Activated T-helper 2 cell treated with anti-CD3 and anti-CD28 coated beads, Interferon-gamma antibody, Interleukin-2, Interleukin-4, amounts not matched to agents 10 μg/mL and 5 μg/mL and 100 μg/mL, durations not matched to agents 14 hours and 24 hours and 36 hours (primary cell): ENCODE results near the gene MIEF1. TPM values are rescaled to one million over a fixed set of nuclear protein-coding genes. Genes with fewer than 3 reads are reported as not detected.
"Not testable (repeated sequence)": the region's sequence is repeated elsewhere in the genome, so short reads cannot be mapped to it uniquely, and the experiment has no call there.

Experiments used
- DNase-seq: peaks from one replicate; pipeline ENCODE4 v3.0.0; 2021; ENCODE audit warnings: low spot score
- H3K27ac Mint-ChIP-seq: one replicate; pipeline ENCODE4 v1.8.0; 2021; ENCODE audit warnings: mixed read lengths
- H3K27me3 Mint-ChIP-seq: one replicate; pipeline ENCODE4 v1.8.0; 2021; ENCODE audit warnings: low read depth, mixed read lengths
- H3K36me3 Mint-ChIP-seq: one replicate; pipeline ENCODE4 v1.8.0; 2021; ENCODE audit warnings: low read depth, mixed read lengths
- H3K4me1 Mint-ChIP-seq: one replicate; pipeline ENCODE4 v1.8.0; 2021; ENCODE audit warnings: low read depth, mixed read lengths
- H3K4me3 Mint-ChIP-seq: one replicate; pipeline ENCODE4 v1.8.0; 2021; ENCODE audit warnings: low read depth, mild to moderate bottlenecking, moderate library complexity, mixed read lengths
- H3K9me3 Mint-ChIP-seq: one replicate; pipeline ENCODE4 v1.8.0; 2021; ENCODE audit warnings: mixed read lengths
- intact Hi-C: fragments of 100-400 bp; cut with micrococcal nuclease; formaldehyde crosslinking; loops from one replicate; pipeline ENCODE4 v1.15.1; 2023
- total RNA-seq: library from RNA; stranded (reverse); gene quantifications from 2 replicates; pipeline ENCODE4 v1.2.3, GENCODE V29; 2022

The MIEF1 gene
- total RNA-seq, 1 donor from 2014 or later: 46.9 TPM

DNA sequence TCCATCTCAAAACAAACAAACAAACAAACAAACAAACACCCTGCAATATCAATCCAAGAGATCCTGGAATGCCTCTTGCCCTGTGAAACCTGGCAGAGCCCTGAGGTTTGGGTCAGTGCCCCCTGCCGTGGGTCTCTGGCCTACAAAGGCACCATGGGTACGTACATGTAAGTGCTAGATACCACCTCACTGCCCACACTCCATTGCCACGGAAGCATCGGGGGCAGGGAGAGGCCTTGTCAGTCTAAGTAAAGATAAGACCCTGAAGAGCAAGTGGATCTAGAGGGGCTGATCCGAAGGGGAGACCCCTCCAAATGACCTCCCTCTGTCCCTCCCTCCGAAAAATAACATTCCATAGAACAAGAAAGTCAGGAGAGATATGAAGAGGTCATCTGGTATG is 2.0 kb upstream of the MIEF1 start:
- Mint-ChIP-seq H3K27ac (no peak overlapping the region), H3K9me3 (no peaks in the 10 kb centered on the region), H3K4me1 (peaks cover 16% of the 10 kb centered on the region), H3K27me3 (no peaks in the 10 kb centered on the region), H3K36me3 (peaks cover 24% of the 10 kb centered on the region), H3K4me3 (no peak overlapping the region)
- no peak for DNase-seq
- intact Hi-C loops: no loop called here

- H3K27me3 Mint-ChIP-seq: no peaks in the 10 kb centered on the region
- H3K4me1 Mint-ChIP-seq: peaks cover 24% of the 10 kb centered on the region
- peak overlapping the region; percentile 98 for H3K27ac Mint-ChIP-seq
- intact Hi-C loops: loop anchor here (1.0 to 2.0 kb wide), 2 partner anchors 19 to 31 kb away; partner anchors contain the start of genes ATF4 and RPS19BP1
- DNase-seq: no peak
- H3K4me3 Mint-ChIP-seq: peak overlapping the region; percentile 99
- no peaks in the 10 kb centered on the region for H3K9me3 Mint-ChIP-seq
- H3K36me3 Mint-ChIP-seq: peaks cover 39% of the 10 kb centered on the region
Observed at GRCh38 chr22:39501644-39502108, 414 bp upstream of the MIEF1 start.

DNA sequence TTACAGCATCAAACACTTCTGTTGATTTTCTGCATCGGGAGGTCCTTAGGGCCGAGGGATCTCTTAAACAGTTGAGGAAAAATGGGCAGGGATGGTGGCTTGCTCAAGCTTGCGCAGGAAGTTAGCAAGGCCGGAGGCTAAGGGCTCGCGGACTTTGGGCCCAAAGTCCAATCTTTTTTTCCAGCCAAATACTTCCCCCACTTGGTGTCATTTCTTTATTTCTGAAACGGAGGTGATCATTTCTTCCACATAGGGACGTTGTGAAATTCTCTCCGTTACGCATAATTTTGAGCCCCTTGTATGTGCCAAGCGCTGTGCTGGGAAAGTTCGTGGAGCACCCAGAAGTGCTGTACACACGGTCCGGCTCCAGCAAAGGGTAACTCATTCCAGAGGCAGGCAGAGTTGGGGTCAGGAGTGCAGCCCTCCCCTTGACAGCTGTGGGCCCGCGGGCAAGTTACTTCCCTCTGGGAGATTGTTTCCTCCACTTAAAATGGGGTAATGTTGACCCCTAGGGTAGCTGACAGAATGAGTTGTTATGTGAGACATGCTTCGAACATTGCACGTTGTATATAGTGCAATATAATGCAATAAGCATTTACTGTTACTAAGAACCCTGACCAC is 809 bp downstream of the MIEF1 start:
- intact Hi-C loops: loop anchor here (1.0 to 2.0 kb wide), 2 partner anchors 17 to 30 kb away; partner anchors contain the start of genes ATF4 and RPS19BP1
- no peak for DNase-seq
- no peaks in the 10 kb centered on the region for H3K27me3 Mint-ChIP-seq
- H3K4me1 Mint-ChIP-seq: peaks cover 26% of the 10 kb centered on the region
- peak overlapping the region; percentile 99 for H3K4me3 Mint-ChIP-seq
- peak overlapping the region; percentile 52 for H3K27ac Mint-ChIP-seq
- H3K9me3 Mint-ChIP-seq: no peaks in the 10 kb centered on the region
- peaks cover 47% of the 10 kb centered on the region for H3K36me3 Mint-ChIP-seq

GRCh38 chr22:39503630-39504029 is 1.5 kb downstream of the MIEF1 start:
- no peak overlapping the region for H3K27ac Mint-ChIP-seq
- H3K27me3 Mint-ChIP-seq: no peaks in the 10 kb centered on the region
- H3K36me3 Mint-ChIP-seq: peaks cover 54% of the 10 kb centered on the region
- peak overlapping the region; percentile 99 for H3K4me3 Mint-ChIP-seq
- intact Hi-C loops: loop anchor here (2.0 kb wide), 1 partner anchor 29 kb away; the partner anchor contains the start of gene RPS19BP1
- no peak for DNase-seq
- H3K4me1 Mint-ChIP-seq: peaks cover 31% of the 10 kb centered on the region
- no peaks in the 10 kb centered on the region for H3K9me3 Mint-ChIP-seq

GRCh38 chr22:39504071-39504470 is 2.0 kb downstream of the MIEF1 start:
- DNase-seq: no peak
- Mint-ChIP-seq H3K36me3 (peaks cover 57% of the 10 kb centered on the region), H3K27ac (no peak overlapping the region), H3K27me3 (no peaks in the 10 kb centered on the region), H3K4me3 (peak overlapping the region; percentile 99), H3K4me1 (peaks cover 33% of the 10 kb centered on the region), H3K9me3 (no peaks in the 10 kb centered on the region)
- intact Hi-C loops: no loop called here

GRCh38 chr22:39507021-39507420 is 4.9 kb downstream of the MIEF1 start:
- H3K4me1 Mint-ChIP-seq: peaks cover 31% of the 10 kb centered on the region
- H3K36me3 Mint-ChIP-seq: peaks cover 83% of the 10 kb centered on the region
- H3K9me3 Mint-ChIP-seq, H3K4me3 Mint-ChIP-seq, intact Hi-C loops, H3K27me3 Mint-ChIP-seq, H3K27ac Mint-ChIP-seq, DNase-seq: not testable (repeated sequence)

- no peaks in the 10 kb centered on the region for H3K9me3 Mint-ChIP-seq
- no peak overlapping the region for H3K4me3 Mint-ChIP-seq
- no peaks in the 10 kb centered on the region for H3K27me3 Mint-ChIP-seq
- no peak overlapping the region for H3K27ac Mint-ChIP-seq
- H3K36me3 Mint-ChIP-seq: peaks cover 84% of the 10 kb centered on the region
- DNase-seq: no peak
- intact Hi-C loops: no loop called here
- peaks cover 27% of the 10 kb centered on the region for H3K4me1 Mint-ChIP-seq
Observed at GRCh38 chr22:39508393-39508792, 6.3 kb downstream of the MIEF1 start.

DNA sequence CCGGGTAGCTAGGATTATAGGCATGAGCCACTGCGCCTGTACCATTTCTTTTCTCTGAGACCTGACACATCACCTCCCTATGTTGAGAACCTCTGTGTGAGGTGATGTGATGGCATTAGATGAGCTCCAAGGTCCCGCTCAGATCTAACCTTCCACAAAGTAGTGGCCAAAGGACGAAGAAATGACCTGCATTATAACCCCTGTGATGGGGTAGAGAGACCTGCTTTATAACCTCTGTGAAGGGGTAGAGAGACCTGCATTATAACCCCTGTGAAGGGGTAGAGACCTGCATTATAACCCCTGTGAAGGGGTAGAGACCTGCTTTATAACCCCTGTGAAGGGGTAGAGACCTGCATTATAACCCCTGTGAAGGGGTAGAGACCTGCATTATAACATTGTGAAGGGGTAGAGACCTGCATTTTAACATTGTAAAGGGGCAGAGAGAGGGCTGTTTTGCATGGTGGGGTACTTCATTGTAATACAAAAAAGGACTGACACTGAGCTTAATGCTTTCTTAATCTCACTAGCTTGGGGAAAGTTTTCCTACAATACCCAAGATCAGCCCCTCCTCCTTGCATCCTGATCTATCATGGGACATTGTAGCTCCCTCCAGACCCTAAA is 8.5 kb downstream of the MIEF1 start:
- Mint-ChIP-seq H3K36me3 (peaks cover 89% of the 10 kb centered on the region), H3K4me1 (peaks cover 28% of the 10 kb centered on the region), H3K27ac (no peak overlapping the region), H3K9me3 (no peaks in the 10 kb centered on the region), H3K4me3 (no peak overlapping the region), H3K27me3 (no peaks in the 10 kb centered on the region)
- intact Hi-C loops: no loop called here
- DNase-seq: no peak

DNA sequence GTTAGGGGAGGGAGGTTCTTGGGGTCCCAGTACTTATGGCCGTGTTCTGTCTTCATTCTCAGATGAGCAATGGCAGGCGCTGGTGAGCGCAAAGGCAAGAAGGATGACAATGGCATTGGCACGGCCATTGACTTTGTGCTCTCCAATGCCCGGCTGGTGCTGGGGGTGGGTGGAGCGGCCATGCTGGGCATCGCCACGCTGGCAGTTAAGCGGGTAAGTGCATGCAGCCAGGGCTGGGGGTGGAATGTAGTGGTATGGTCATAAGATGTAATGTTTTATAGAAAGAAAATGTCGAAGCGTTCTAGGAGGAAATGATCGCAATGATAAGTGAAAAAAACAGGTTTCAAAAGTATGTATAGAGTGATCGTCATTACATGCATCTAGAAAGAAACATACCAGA is 9.1 kb downstream of the MIEF1 start:
- Mint-ChIP-seq H3K9me3 (no peaks in the 10 kb centered on the region), H3K4me3 (no peak overlapping the region), H3K27ac (no peak overlapping the region), H3K36me3 (peaks cover 89% of the 10 kb centered on the region), H3K27me3 (no peaks in the 10 kb centered on the region), H3K4me1 (peaks cover 30% of the 10 kb centered on the region)
- intact Hi-C loops: no loop called here
- no peak for DNase-seq

GRCh38 chr22:39512026-39512425 is 9.9 kb downstream of the MIEF1 start:
- no peaks in the 10 kb centered on the region for H3K27me3 Mint-ChIP-seq
- H3K4me3 Mint-ChIP-seq: no peak overlapping the region
- no peak for DNase-seq
- H3K4me1 Mint-ChIP-seq: peaks cover 23% of the 10 kb centered on the region
- H3K9me3 Mint-ChIP-seq: no peaks in the 10 kb centered on the region
- no peak overlapping the region for H3K27ac Mint-ChIP-seq
- intact Hi-C loops: no loop called here
- peaks cover 84% of the 10 kb centered on the region for H3K36me3 Mint-ChIP-seq

DNA sequence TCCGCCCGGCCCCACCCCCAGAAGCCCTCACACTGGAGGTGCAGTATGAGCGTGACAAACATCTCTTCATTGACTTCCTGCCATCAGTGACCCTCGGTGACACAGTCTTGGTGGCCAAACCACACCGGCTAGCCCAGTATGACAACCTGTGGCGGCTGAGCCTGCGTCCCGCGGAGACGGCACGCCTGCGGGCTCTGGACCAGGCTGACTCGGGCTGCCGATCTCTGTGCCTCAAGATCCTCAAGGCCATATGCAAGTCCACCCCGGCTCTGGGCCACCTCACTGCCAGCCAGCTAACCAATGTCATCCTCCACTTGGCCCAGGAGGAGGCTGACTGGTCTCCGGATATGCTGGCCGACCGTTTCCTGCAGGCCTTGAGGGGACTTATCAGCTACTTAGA is 11.7 kb downstream of the MIEF1 start:
- DNase-seq: no peak
- intact Hi-C loops: no loop called here
- Mint-ChIP-seq H3K9me3 (no peaks in the 10 kb centered on the region), H3K4me1 (peaks cover 25% of the 10 kb centered on the region), H3K4me3 (no peak overlapping the region), H3K27ac (no peak overlapping the region), H3K27me3 (no peaks in the 10 kb centered on the region), H3K36me3 (peaks cover 81% of the 10 kb centered on the region)

- DNase-seq: no peak
- Mint-ChIP-seq H3K27me3 (no peaks in the 10 kb centered on the region), H3K27ac (no peak overlapping the region), H3K4me1 (peaks cover 28% of the 10 kb centered on the region), H3K9me3 (no peaks in the 10 kb centered on the region), H3K36me3 (peaks cover 79% of the 10 kb centered on the region), H3K4me3 (no peak overlapping the region)
- intact Hi-C loops: no loop called here
Observed at GRCh38 chr22:39514373-39514973, 12.4 kb downstream of the MIEF1 start.
